Liver (tissue), 9 donors: ENCODE data around the gene FBXW2. TPM values are rescaled to one million over a fixed set of nuclear protein-coding genes. Genes with fewer than 3 reads are reported as not detected.

ENCODE experiments used
- DNase-seq: peaks from one replicate; pipeline ENCODE4 v3.0.0-alpha.2; 2017; ENCODE audit warnings: low spot score
- H3K27ac ChIP-seq, 2 donors: one replicate each; pipeline ENCODE4 v1.7.0; 2013; ENCODE audit warnings: inconsistent platforms in 2 of 2, low read length in 2 of 2, control low read depth in 1 of 2, low read depth in 1 of 2, mild to moderate bottlenecking in 1 of 2
- H3K27me3 ChIP-seq, 4 donors: one replicate each; pipeline versions ENCODE4 v1.6.1 to v1.7.0; 2013; ENCODE audit warnings: low read length in 3 of 4, inconsistent platforms in 1 of 4, mild to moderate bottlenecking in 1 of 4, moderate library complexity in 1 of 4; ENCODE audit not compliant: control insufficient read depth in 4 of 4, insufficient read depth in 4 of 4
- H3K36me3 ChIP-seq, 4 donors: one replicate each; pipeline versions ENCODE4 v1.6.1 to v1.7.0; 2013; ENCODE audit warnings: low read length in 3 of 4, mild to moderate bottlenecking in 3 of 4, low read depth in 1 of 4, moderate library complexity in 1 of 4; ENCODE audit not compliant: control insufficient read depth in 4 of 4, insufficient read depth in 3 of 4
- H3K4me1 ChIP-seq, 4 donors: one replicate each; pipeline versions ENCODE4 v1.6.1 to v1.7.0; 2013; ENCODE audit warnings: low read length in 3 of 4, mild to moderate bottlenecking in 3 of 4, moderate library complexity in 1 of 4; ENCODE audit not compliant: control insufficient read depth in 4 of 4, insufficient read depth in 4 of 4
- H3K4me3 ChIP-seq, 3 donors: one replicate each; pipeline versions ENCODE4 v1.6.1 to v1.7.0; 2013; ENCODE audit warnings: low read length in 3 of 3, control low read depth in 1 of 3, low read depth in 1 of 3, mild to moderate bottlenecking in 1 of 3
- H3K9ac ChIP-seq, 2 donors: one replicate each; pipeline ENCODE4 v1.7.0; 2013; ENCODE audit warnings: low read length in 2 of 2, mild to moderate bottlenecking in 2 of 2, moderate library complexity in 2 of 2, control low read depth in 1 of 2, low read depth in 1 of 2
- H3K9me3 ChIP-seq, 4 donors: one replicate each; pipeline versions ENCODE4 v1.6.1 to v1.7.0; 2013; ENCODE audit warnings: low read length in 3 of 4; ENCODE audit not compliant: control insufficient read depth in 4 of 4
- ATF3 ChIP-seq: IDR thresholded peaks from 2 replicates; pipeline ENCODE4 v1.6.1; 2016; ENCODE audit warnings: antibody characterized with exemption
- CTCF ChIP-seq: fragments of 150-350 bp; IDR thresholded peaks from 2 replicates; pipeline ENCODE4 v1.5.1; 2017; ENCODE audit warnings: improper control_type of control experiment, low read depth, low read length; ENCODE audit not compliant: missing input control
- EGR1 ChIP-seq, 2 donors: IDR thresholded peaks; 2 replicates each; pipeline ENCODE4 v1.6.1; 2016 to 2018; ENCODE audit warnings: antibody characterized with exemption in 2 of 2, low read depth in 2 of 2
- FOXA1 ChIP-seq: IDR thresholded peaks from 2 replicates; pipeline ENCODE4 v1.6.1; 2016; ENCODE audit warnings: antibody characterized with exemption
- FOXA2 ChIP-seq: IDR thresholded peaks from 2 replicates; pipeline ENCODE4 v1.6.1; 2016; ENCODE audit warnings: antibody characterized with exemption
- GABPA ChIP-seq, 2 donors: IDR thresholded peaks in 1 of 2; conservative IDR thresholded peaks in 1 of 2; 2 replicates each; pipeline ENCODE4 v1.6.1; 2016; ENCODE audit warnings: antibody characterized with exemption in 2 of 2, mild to moderate bottlenecking in 1 of 2, moderate library complexity in 1 of 2
- HNF4A ChIP-seq, 2 donors: conservative IDR thresholded peaks; 2 replicates each; pipeline ENCODE4 v1.6.1; 2016; ENCODE audit warnings: antibody characterized with exemption in 2 of 2, mild to moderate bottlenecking in 2 of 2
- HNF4G ChIP-seq: IDR thresholded peaks from 2 replicates; pipeline ENCODE4 v1.6.1; 2016; ENCODE audit warnings: antibody characterized with exemption
- JUND ChIP-seq, 2 donors: IDR thresholded peaks; 2 replicates each; pipeline ENCODE4 v1.6.1; 2016; ENCODE audit warnings: antibody characterized with exemption in 2 of 2
- NR2F2 ChIP-seq: IDR thresholded peaks from 2 replicates; pipeline ENCODE4 v1.6.1; 2016; ENCODE audit warnings: antibody characterized with exemption
- RAD21 ChIP-seq, 2 donors: IDR thresholded peaks; 2 replicates each; pipeline ENCODE4 v1.6.1; 2016; ENCODE audit warnings: antibody characterized with exemption in 2 of 2, mild to moderate bottlenecking in 2 of 2
- REST ChIP-seq: IDR thresholded peaks from 2 replicates; pipeline ENCODE4 v1.6.1; 2016; ENCODE audit warnings: antibody characterized with exemption, mild to moderate bottlenecking
- RXRA ChIP-seq, 2 donors: IDR thresholded peaks; 2 replicates each; pipeline ENCODE4 v1.6.1; 2017 to 2018; ENCODE audit warnings: antibody characterized with exemption in 2 of 2, mild to moderate bottlenecking in 1 of 2
- SP1 ChIP-seq: IDR thresholded peaks from 2 replicates; pipeline ENCODE4 v1.6.1; 2018; ENCODE audit warnings: antibody characterized with exemption, mild to moderate bottlenecking
- TAF1 ChIP-seq: conservative IDR thresholded peaks from 2 replicates; pipeline ENCODE4 v1.6.1; 2016; ENCODE audit warnings: antibody characterized with exemption, mild to moderate bottlenecking
- YY1 ChIP-seq: IDR thresholded peaks from 2 replicates; pipeline ENCODE4 v1.6.1; 2016; ENCODE audit warnings: antibody characterized with exemption, mild to moderate bottlenecking
- ZBTB33 ChIP-seq: IDR thresholded peaks from 2 replicates; pipeline ENCODE4 v1.6.1; 2016; ENCODE audit warnings: antibody characterized with exemption
- WGBS: extraction: QIAGEN DNeasy Blood & Tissue Kit; methylation state at CpG from one replicate; pipeline ENCODE4 v1.1.7; 2013; 5-methylcytosine and 5-hydroxymethylcytosine counted together
- polyA plus RNA-seq, 2 donors: library from polyadenylated mRNA; stranded (reverse) in 1 of 2; unstranded in 1 of 2; fragments of 200-250 nt in 1 of 2; fragments of >200 nt in 1 of 2; fragmentation: Nextera tagmentation in 1 of 2; extraction: Ambion mirVana in 1 of 2; gene quantifications; one replicate each; pipeline versions ENCODE4 v1.2.1 to v1.2.3, GENCODE V29; 2013 to 2015
- total RNA-seq, 2 donors: library from RNA; depleted of rRNA; stranded (reverse); fragments of >200 nt; gene quantifications; one replicate each; pipeline ENCODE4 v1.2.3, GENCODE V29; 2014
- TF ChIP-seq, protein P1 (sequence below): IDR thresholded peaks from 2 replicates; pipeline ENCODE4 v1.6.1; 2016; ENCODE audit warnings: antibody characterized with exemption
- donor health status: healthy.
- donor health status: healthy.
- donor health status: healthy.
- donor health status: healthy.
- donor health status: healthy.

The FBXW2 gene
- total and polyA plus RNA-seq, 4 donors: 7.0 to 40.9 (median 22.5) TPM

GRCh38 chr9:120837921-120838320 lies 44.7 kb upstream of the FBXW2 start:
- H3K4me3 ChIP-seq: no peak overlapping the region
- H3K36me3 ChIP-seq: peaks cover 0 to 13% (median 8%) of the 10 kb centered on the region in 4 donors
- H3K4me1 ChIP-seq: peaks cover 2 to 12% (median 9%) of the 10 kb centered on the region in 4 donors
- H3K27me3 ChIP-seq: no peaks in the 10 kb centered on the region
- no peaks in the 10 kb centered on the region for H3K9me3 ChIP-seq
- TF ChIP-seq HNF4A (conservative IDR thresholded peaks at IDR 0.05) (no peak), EGR1 (IDR thresholded peaks at IDR 0.05; ENCODE audit: low read depth in 2 of 2) (no peak), RXRA (IDR thresholded peaks at IDR 0.05) (no peak), YY1 (no peak), JUND (IDR thresholded peaks at IDR 0.05) (no peak), CTCF (no peak), NR2F2 (no peak), ATF3 (no peak), TAF1 (no peak), GABPA (IDR thresholded peaks at IDR 0.05 in 1 of 2, conservative IDR thresholded peaks at IDR 0.05 in 1 of 2) (no peak), HNF4G (no peak), FOXA1 (no peak), ZBTB33 (no peak), FOXA2 (no peak), SP1 (no peak), RAD21 (IDR thresholded peaks at IDR 0.05) (no peak), REST (no peak)
- TF ChIP-seq, protein P1, sequence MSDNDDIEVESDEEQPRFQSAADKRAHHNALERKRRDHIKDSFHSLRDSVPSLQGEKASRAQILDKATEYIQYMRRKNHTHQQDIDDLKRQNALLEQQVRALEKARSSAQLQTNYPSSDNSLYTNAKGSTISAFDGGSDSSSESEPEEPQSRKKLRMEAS: no peak
- WGBS: 95% methylated on average over 3 of the region's 3 CpGs
- DNase-seq: no peak
- H3K9ac ChIP-seq: no peak overlapping the region
- H3K27ac ChIP-seq: no peak overlapping the region
